Measurements from ENCODE around the gene UQCRFS1.

- no peak for TF ChIP-seq YY1 (IDR thresholded peaks at IDR 0.05; ENCODE audit: insufficient read depth, insufficient read length)
- no peak for TF ChIP-seq SUZ12 (IDR thresholded peaks at IDR 0.05; ENCODE audit: extremely low read depth, insufficient read depth, insufficient read length)
Observed at GRCh38 chr19:29241324-29241723, 28.4 kb upstream of the UQCRFS1 start.

All from NT2/D1 (cell line).